ENCODE data around the gene DLL3.

DLL3 gene

DNA sequence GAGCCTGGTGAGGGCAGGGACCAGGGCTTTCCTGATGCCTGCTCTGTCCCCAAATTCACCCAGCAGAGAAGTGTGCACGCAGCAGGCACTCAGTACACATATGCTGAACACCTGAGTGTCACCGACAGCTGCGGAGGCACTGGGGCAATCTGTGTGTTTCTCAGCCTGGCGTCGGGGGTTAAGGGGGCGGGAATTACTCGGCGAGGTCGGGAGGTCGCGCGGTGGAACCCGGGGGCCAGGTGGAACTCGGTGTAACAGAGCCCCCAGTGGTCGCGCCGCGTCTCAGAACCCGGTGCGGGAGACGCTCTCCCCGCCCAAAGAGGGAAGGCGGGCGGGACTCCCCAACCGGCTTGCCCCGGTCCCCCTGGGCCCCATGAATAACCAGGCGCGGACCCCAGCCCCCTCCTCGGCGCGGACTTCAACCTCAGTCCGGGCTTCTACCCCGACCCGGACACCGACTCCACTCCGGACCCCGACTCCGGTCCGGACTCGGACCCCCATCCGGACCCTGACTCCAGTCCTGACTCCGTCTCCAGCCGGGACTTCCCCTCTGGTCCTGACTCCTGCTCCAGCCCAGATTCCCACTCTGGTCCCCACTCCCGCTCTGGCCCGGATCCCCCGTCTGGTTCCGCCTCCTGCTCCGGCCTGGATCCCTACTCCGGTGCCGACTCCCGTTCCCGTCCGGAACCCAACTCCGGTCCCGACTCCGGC lies 16.2 kb downstream of the DLL3 start, which contains the start of gene SELENOV:
Gene SELENOV (plus strand): TSS at position 300 of the 711 bp plus-strand sequence. CDS start 74 bp downstream, at position 374.
- no peak for DNase-seq (ENCODE audit: extremely low spot score)
- CTCF ChIA-PET: interaction anchor here (0.6 to 1.5 kb wide), 2 partner anchors 36 to 103 kb away, joined by 3 read pairs; partner anchors contain the start of gene PLEKHG2
- no peak for TF ChIP-seq NFRKB (IDR thresholded peaks at IDR 0.05)
- TF ChIP-seq CTBP1 (IDR thresholded peaks at IDR 0.05; ENCODE audit: borderline replicate concordance): no peak
- no peak for TF ChIP-seq SUZ12 (IDR thresholded peaks at IDR 0.05)
- no peak for TF ChIP-seq SP1 (IDR thresholded peaks at IDR 0.05)
- TF ChIP-seq ARNT (IDR thresholded peaks at IDR 0.05): no peak
- no peak for TF ChIP-seq ELF4 (IDR thresholded peaks at IDR 0.05)
- no peak for TF ChIP-seq ZNF384 (IDR thresholded peaks at IDR 0.05)
- TF ChIP-seq LEF1 (IDR thresholded peaks at IDR 0.05; ENCODE audit: borderline replicate concordance): no peak
- TF ChIP-seq, protein P1, sequence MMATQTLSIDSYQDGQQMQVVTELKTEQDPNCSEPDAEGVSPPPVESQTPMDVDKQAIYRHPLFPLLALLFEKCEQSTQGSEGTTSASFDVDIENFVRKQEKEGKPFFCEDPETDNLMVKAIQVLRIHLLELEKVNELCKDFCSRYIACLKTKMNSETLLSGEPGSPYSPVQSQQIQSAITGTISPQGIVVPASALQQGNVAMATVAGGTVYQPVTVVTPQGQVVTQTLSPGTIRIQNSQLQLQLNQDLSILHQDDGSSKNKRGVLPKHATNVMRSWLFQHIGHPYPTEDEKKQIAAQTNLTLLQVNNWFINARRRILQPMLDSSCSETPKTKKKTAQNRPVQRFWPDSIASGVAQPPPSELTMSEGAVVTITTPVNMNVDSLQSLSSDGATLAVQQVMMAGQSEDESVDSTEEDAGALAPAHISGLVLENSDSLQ (IDR thresholded peaks at IDR 0.05): no peak
- no peak for TF ChIP-seq FOXK2 (IDR thresholded peaks at IDR 0.05)
- POLR2A ChIA-PET: interaction anchor here (1.1 kb wide), 1 partner anchor 79 kb away, joined by 3 read pairs; the partner anchor contains the start of gene RPS16

DNA sequence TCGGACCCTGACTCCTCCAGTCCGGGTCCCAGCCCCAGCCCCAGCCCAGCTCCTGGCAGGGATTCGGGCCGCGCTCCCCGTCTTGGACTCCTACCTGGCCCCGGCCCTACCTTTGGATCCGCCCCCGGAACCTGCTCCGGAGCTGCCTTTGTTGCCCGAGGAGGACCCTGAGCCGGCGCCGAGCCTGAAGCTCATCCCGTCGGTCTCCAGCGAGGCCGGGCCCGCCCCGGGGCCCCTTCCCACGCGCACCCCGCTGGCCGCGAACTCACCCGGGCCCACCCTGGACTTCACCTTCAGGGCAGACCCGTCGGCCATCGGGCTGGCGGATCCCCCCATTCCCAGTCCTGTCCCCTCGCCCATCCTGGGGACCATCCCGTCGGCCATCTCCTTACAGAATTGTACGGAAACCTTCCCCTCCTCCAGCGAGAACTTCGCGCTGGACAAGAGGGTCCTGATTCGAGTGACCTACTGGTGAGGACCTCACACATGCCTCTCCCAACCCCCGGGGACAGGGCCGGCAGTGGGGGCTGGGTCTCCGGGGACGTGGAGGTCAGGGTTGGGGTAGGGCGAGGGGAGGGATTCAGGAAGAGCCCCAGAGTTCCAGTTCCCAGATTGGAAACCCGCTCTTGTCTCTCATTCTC lies 16.9 kb downstream of the DLL3 start:
- POLR2A ChIA-PET: interaction anchor here (0.8 kb wide), 1 partner anchor 80 kb away, joined by 3 read pairs; the partner anchor contains the start of gene RPS16

DNA sequence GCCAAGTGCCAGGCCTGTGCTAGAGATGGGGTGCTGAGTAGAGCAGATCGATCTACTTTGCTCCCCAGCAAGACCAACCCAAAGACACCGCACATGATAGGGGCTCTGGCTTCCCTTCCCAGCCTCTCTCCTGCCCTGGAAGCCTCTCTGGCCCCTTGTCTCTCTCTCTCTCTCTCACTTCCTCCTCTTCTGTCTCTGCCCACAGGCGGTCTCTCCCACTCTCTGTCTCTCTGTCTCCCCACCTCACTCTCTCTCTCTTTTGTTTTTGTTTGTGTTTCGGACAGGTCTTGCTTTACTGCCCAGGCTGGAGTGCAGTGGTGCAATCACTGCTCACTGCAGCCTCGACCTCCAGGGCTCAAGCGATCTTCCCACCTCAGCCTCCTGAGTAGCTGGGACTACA lies 17.5 kb downstream of the DLL3 start:
- no peak for TF ChIP-seq FOXM1 (IDR thresholded peaks at IDR 0.05; ENCODE audit: borderline replicate concordance)
- TF ChIP-seq L3MBTL2 (conservative IDR thresholded peaks at IDR 0.05): no peak
- POLR2A ChIA-PET: interaction anchor here (0.8 kb wide), 1 partner anchor 80 kb away, joined by 3 read pairs; the partner anchor contains the start of gene RPS16
- DNase-seq (ENCODE audit: extremely low spot score): no peak
- CTCF ChIA-PET: no interaction called here

More for the DNA sequence above, 16.9 kb downstream of the DLL3 start:
- no peak for DNase-seq (ENCODE audit: extremely low spot score)
- CTCF ChIA-PET: interaction anchor here (0.6 kb wide), 1 partner anchor 36 kb away, joined by 3 read pairs; no protein-coding TSS in a partner anchor
- TF ChIP-seq LEF1 (IDR thresholded peaks at IDR 0.05; ENCODE audit: borderline replicate concordance) (no peak), ELF4 (IDR thresholded peaks at IDR 0.05) (no peak), FOXA1 (IDR thresholded peaks at IDR 0.05) (no peak), TARDBP (IDR thresholded peaks at IDR 0.05) (no peak), CTBP1 (IDR thresholded peaks at IDR 0.05; ENCODE audit: borderline replicate concordance) (no peak), FOXK2 (IDR thresholded peaks at IDR 0.05) (no peak), SUZ12 (IDR thresholded peaks at IDR 0.05) (no peak), FOXM1 (IDR thresholded peaks at IDR 0.05; ENCODE audit: borderline replicate concordance) (no peak), BHLHE40 (IDR thresholded peaks at IDR 0.05; ENCODE audit: borderline replicate concordance) (no peak), ARNT (IDR thresholded peaks at IDR 0.05) (no peak), L3MBTL2 (conservative IDR thresholded peaks at IDR 0.05) (no peak), HDGF (IDR thresholded peaks at IDR 0.05; ENCODE audit: borderline replicate concordance) (no peak), ZNF384 (IDR thresholded peaks at IDR 0.05) (no peak), NFRKB (IDR thresholded peaks at IDR 0.05) (no peak), SP1 (IDR thresholded peaks at IDR 0.05) (no peak)
- TF ChIP-seq, protein P1 (IDR thresholded peaks at IDR 0.05): no peak

DNA sequence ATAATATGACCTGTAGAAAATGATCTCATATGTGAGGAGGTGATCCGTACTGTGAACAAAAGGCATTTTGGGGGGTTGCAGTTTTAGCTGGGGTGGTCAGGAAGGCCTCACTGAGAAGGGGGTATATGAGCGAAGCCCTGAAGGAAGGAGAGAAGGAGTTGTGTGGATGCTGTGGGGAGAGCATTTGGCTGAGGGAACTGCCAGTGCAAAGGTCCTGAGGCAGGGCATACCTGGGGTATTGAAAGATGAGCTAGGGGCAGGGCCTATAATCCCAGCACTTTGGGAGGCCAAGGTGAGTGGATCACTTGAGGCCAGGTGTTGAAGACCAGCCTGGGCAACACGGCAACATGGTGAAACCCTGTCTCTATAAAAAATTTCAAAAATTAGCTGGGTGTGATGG lies 18.7 kb downstream of the DLL3 start:
- no peak for TF ChIP-seq SUZ12 (IDR thresholded peaks at IDR 0.05)
- TF ChIP-seq BHLHE40 (IDR thresholded peaks at IDR 0.05; ENCODE audit: borderline replicate concordance): no peak
- no peak for TF ChIP-seq FOXM1 (IDR thresholded peaks at IDR 0.05; ENCODE audit: borderline replicate concordance)
- TF ChIP-seq NFRKB (IDR thresholded peaks at IDR 0.05): no peak
- TF ChIP-seq ARNT (IDR thresholded peaks at IDR 0.05): no peak
- TF ChIP-seq ELF4 (IDR thresholded peaks at IDR 0.05): no peak
- no peak for TF ChIP-seq FOXA1 (IDR thresholded peaks at IDR 0.05)
- TF ChIP-seq, protein P1 (IDR thresholded peaks at IDR 0.05): no peak
- TF ChIP-seq SP1 (IDR thresholded peaks at IDR 0.05): no peak
- no peak for TF ChIP-seq LEF1 (IDR thresholded peaks at IDR 0.05; ENCODE audit: borderline replicate concordance)
- no peak for TF ChIP-seq TARDBP (IDR thresholded peaks at IDR 0.05)
- TF ChIP-seq CTBP1 (IDR thresholded peaks at IDR 0.05; ENCODE audit: borderline replicate concordance): no peak
- no peak for TF ChIP-seq FOXK2 (IDR thresholded peaks at IDR 0.05)
- no peak for TF ChIP-seq ZNF384 (IDR thresholded peaks at IDR 0.05)
- no peak for DNase-seq (ENCODE audit: extremely low spot score)
- POLR2A ChIA-PET: interaction anchor here (1.6 kb wide), 1 partner anchor 19 kb away, joined by 4 read pairs; the partner anchor contains the start of gene DLL3
- CTCF ChIA-PET: no interaction called here

DNA sequence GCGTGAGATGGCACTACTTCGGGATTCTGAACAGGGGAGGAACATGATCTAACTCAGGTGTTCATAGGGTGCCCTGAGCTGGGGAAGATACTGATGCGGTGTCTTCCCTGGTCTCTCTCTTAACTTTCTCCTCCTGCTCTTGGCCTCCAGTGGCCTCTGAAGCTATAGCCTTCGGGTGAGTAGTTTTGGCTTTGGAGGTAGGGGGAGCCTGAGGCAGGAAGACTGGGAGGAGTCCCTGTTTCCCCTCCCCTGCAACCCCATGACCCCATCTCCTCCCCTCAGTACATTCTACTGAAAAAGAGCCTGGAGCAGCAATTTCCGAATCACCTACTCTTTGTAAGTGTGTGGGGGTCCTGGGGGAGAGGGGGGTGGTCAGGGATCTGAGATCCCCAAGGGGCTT lies 19.7 kb downstream of the DLL3 start:
- DNase-seq (ENCODE audit: extremely low spot score): no peak
- ChIA-PET POLR2A (interaction anchor here (0.6 to 1.6 kb wide), 4 partner anchors 9 to 28 kb away, joined by 3 to 5 read pairs (median 4); partner anchors contain the start of genes DLL3 and EID2B), CTCF (no interaction called here)
- TF ChIP-seq HDGF (IDR thresholded peaks at IDR 0.05; ENCODE audit: borderline replicate concordance): no peak
- no peak for TF ChIP-seq ARNT (IDR thresholded peaks at IDR 0.05)
- no peak for TF ChIP-seq CTBP1 (IDR thresholded peaks at IDR 0.05; ENCODE audit: borderline replicate concordance)
- no peak for TF ChIP-seq FOXK2 (IDR thresholded peaks at IDR 0.05)
- no peak for TF ChIP-seq FOXM1 (IDR thresholded peaks at IDR 0.05; ENCODE audit: borderline replicate concordance)
- TF ChIP-seq ELF4 (IDR thresholded peaks at IDR 0.05): no peak

All from HEK293T (cell line).